Thyroid gland (tissue), 4 donors: ENCODE measurements around the gene IL21R.
"Not testable (repeated sequence)": the region's sequence is repeated elsewhere in the genome, so short reads cannot be mapped to it uniquely, and the experiment has no call there.

ENCODE experiments used
- POLR2A ChIP-seq, 2 donors: fragments of 450-650 bp; IDR thresholded peaks; one replicate each; pipeline ENCODE4 v1.6.1; 2017; ENCODE audit warnings: antibody characterized with exemption in 2 of 2, mild to moderate bottlenecking in 2 of 2, moderate library complexity in 1 of 2
- TF ChIP-seq, protein P1 (sequence below), 6 experiments: fragments of 200-600 bp in 3 of 6; fragments of 450-650 bp in 3 of 6; sonication (generic) in 3 of 6; IDR thresholded peaks; one replicate each; pipeline ENCODE4 v1.5.1; 2016 to 2019; ENCODE audit warnings: antibody characterized with exemption in 6 of 6, mild to moderate bottlenecking in 2 of 6, inconsistent platforms in 1 of 6, moderate library complexity in 1 of 6

DNA sequence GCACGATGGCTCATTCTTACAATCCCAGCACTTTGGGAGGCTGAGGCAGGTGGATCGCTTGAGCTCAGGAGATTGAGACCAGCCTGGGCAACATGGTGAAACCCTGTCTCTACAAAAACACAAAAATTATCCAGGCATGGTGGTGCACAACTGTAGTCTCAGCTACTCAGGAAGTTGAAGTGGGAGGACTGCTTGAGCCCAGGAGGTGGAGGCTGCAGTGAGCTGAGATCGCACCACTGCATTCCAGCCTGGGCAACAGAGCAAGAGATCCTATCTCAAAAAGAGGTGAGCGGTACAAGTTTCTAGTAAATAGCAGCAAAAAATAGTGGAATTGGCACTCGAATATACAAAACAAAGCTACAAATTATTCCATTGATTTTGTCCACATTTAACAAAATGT, 31.2 kb downstream of the IL21R start:
- TF ChIP-seq, protein P1, sequence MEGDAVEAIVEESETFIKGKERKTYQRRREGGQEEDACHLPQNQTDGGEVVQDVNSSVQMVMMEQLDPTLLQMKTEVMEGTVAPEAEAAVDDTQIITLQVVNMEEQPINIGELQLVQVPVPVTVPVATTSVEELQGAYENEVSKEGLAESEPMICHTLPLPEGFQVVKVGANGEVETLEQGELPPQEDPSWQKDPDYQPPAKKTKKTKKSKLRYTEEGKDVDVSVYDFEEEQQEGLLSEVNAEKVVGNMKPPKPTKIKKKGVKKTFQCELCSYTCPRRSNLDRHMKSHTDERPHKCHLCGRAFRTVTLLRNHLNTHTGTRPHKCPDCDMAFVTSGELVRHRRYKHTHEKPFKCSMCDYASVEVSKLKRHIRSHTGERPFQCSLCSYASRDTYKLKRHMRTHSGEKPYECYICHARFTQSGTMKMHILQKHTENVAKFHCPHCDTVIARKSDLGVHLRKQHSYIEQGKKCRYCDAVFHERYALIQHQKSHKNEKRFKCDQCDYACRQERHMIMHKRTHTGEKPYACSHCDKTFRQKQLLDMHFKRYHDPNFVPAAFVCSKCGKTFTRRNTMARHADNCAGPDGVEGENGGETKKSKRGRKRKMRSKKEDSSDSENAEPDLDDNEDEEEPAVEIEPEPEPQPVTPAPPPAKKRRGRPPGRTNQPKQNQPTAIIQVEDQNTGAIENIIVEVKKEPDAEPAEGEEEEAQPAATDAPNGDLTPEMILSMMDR (IDR thresholded peaks at IDR 0.05), result not testable (repeated sequence)
- not testable (repeated sequence) for TF ChIP-seq POLR2A (IDR thresholded peaks at IDR 0.05)
